Hepatocyte (in vitro differentiated cells): ENCODE results near the gene TTC34.
"Not testable (repeated sequence)": the region's sequence is repeated elsewhere in the genome, so short reads cannot be mapped to it uniquely, and the experiment has no call there.

Experiments
- EZH2 ChIP-seq: fragments of 200-600 bp; sonication (generic); IDR thresholded peaks from 2 replicates; pipeline ENCODE4 v1.6.1; 2016; ENCODE audit warnings: antibody characterized with exemption, mild to moderate bottlenecking, borderline replicate concordance
- TF ChIP-seq, protein P1 (sequence below): fragments of 200-600 bp; sonication (generic); IDR thresholded peaks from 2 replicates; pipeline ENCODE4 v1.5.1; 2016; ENCODE audit warnings: antibody characterized with exemption, mild to moderate bottlenecking; ENCODE audit not compliant: poor library complexity

DNA sequence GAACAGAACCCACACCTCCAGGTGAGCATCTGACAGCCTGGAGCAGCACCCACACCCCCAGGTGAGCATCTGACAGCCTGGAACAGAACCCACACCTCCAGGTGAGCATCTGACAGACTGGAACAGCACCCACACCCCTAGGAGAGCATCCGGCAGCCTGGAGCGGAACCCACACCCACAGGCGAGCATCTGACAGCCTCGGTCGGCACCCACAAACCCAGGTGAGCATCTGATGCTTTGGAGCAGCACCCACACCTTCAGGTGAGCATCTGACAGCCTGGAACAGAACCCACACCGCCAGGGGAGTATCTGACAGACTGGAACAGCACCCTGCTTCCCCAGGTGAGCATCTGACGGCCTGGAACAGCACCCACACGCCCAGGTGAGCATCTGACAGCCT, 52.9 kb downstream of the TTC34 start:
- TF ChIP-seq, protein P1, sequence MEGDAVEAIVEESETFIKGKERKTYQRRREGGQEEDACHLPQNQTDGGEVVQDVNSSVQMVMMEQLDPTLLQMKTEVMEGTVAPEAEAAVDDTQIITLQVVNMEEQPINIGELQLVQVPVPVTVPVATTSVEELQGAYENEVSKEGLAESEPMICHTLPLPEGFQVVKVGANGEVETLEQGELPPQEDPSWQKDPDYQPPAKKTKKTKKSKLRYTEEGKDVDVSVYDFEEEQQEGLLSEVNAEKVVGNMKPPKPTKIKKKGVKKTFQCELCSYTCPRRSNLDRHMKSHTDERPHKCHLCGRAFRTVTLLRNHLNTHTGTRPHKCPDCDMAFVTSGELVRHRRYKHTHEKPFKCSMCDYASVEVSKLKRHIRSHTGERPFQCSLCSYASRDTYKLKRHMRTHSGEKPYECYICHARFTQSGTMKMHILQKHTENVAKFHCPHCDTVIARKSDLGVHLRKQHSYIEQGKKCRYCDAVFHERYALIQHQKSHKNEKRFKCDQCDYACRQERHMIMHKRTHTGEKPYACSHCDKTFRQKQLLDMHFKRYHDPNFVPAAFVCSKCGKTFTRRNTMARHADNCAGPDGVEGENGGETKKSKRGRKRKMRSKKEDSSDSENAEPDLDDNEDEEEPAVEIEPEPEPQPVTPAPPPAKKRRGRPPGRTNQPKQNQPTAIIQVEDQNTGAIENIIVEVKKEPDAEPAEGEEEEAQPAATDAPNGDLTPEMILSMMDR = not testable (repeated sequence)
- not testable (repeated sequence) for TF ChIP-seq EZH2
